LHCN-M2 (cell line): Measurements from ENCODE around the gene HLA-DPA1. TPM values are rescaled to one million over a fixed set of nuclear protein-coding genes. Genes with fewer than 3 reads are reported as not detected.
A peak's percentile ranks its signal among the peaks of the same experiment; 100 is the strongest.

Source experiments
- DNase-seq: peaks from one replicate; pipeline ENCODE4 v3.0.0-alpha.2; 2012; ENCODE audit warnings: low read depth
- total RNA-seq: library from RNA; depleted of rRNA; stranded (reverse); fragments of >200 nt; gene quantifications from 2 replicates; pipeline ENCODE4 v1.2.3, GENCODE V29; 2014; rRNA removed

Gene HLA-DPA1
- total RNA-seq, 1 experiment from 2014 or later = 0.86 TPM

DNA sequence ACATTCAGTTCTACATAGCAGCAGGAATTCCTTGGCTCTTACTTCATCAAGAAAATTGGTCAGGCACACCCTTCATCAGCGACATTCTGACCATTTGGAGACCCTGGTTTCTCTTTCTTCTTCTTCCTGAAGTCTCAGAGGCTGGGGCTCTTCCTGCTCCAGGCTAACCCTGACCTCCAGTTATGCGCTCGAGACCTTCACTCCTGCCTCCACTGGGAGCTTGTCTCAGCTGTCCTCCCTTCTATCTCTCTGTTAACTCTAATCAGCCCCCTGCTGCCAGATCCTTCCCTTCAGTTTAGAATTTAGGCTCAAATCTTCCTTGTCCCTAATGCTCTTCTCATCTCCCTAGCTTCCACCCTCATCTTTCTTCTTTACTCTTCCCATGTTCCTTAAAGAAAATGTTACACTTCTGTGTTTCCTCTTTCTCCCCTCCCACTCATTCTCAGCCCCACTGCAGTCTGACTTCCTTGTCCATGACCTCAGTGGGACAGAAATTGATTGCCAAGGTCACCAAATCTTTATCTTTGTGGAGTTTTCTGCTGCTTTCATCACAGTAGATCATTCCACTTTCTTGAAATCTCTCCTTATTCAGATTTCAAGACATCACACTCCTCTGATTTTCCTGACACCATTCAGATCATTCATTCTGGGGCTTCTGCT is 55.6 kb downstream of the HLA-DPA1 start:
- DNase-seq = no peak

DNA sequence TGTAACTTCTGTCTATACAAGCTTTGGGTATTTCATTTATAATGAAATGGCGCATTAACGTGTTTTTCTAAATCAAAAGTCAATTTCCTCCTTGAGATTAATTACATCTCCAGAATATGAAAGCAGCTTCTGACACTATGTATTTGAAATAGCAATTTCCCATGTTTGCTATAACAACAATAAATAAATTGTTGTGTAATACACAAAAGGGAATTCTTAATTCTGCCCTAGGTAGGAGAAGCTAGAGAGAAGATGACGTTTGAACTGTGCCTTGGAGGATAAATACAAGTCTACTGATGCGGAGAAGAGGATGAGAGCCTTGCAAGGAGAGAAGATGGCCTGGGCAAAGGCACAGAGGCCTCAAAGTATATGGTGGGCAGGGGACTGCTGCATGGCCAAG is 56.4 kb downstream of the HLA-DPA1 start:
- no peak for DNase-seq

DNA sequence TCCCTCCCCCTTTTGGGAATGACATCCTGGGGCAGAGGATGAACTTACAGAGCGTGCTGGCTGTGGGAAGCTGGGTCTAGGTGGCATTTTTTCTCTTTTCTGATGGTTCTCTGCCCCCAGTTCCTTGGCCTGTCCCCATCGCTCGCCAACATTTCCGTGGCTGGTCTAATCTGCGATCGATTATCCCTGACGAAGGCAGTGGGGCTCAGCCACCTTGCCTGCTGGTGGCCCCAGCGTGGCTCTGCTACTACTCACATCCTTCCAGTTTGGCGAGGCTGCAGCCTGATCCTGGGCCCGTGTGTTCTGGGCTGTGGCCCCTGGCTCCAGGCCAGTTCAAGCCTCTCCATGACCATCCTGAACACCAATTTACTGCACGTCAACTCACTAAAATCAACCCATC is 57.7 kb downstream of the HLA-DPA1 start:
- DNase-seq = no peak

- DNase-seq = peak; percentile 75
Observed at GRCh38 chr6:33014841-33015634, 58.4 kb downstream of the HLA-DPA1 start.

Other genes with a start within 250 kb of the HLA-DPA1 start
- gene TAP2, start 234.9 kb downstream of the HLA-DPA1 start, total RNA-seq = 6.1 and 6.7 TPM in 2 replicates
- gene PSMB8, start 229.6 kb downstream of the HLA-DPA1 start, total RNA-seq = 39.8 and 55.6 TPM in 2 replicates
- 50.1 and 56.2 TPM in 2 replicates for gene TAP1, start 219.9 kb downstream of the HLA-DPA1 start, total RNA-seq
- 9.0 and 20.0 TPM in 2 replicates for gene PSMB9, start 219.5 kb downstream of the HLA-DPA1 start, total RNA-seq
- 0.38 TPM in 1 of 2 replicates, not detected in the other for gene HLA-DMB, start 132.6 kb downstream of the HLA-DPA1 start, total RNA-seq
- 1.9 and 4.0 TPM in 2 replicates for gene HLA-DMA, start 120.6 kb downstream of the HLA-DPA1 start, total RNA-seq
- gene BRD2, start 105.1 kb downstream of the HLA-DPA1 start, total RNA-seq = 113 and 125 TPM in 2 replicates
- gene HLA-DOA, start 64.1 kb downstream of the HLA-DPA1 start, total RNA-seq = 0.06 and 0.23 TPM in 2 replicates
- 1.0 and 3.8 TPM in 2 replicates for gene HLA-DPB1, start 2.3 kb upstream of the HLA-DPA1 start, total RNA-seq
- gene COL11A2, start 118.8 kb upstream of the HLA-DPA1 start, total RNA-seq = 0.96 and 1.1 TPM in 2 replicates
- 17.4 and 23.0 TPM in 2 replicates for gene RXRB, start 127.0 kb upstream of the HLA-DPA1 start, total RNA-seq
- 91.9 and 104 TPM in 2 replicates for gene SLC39A7, start 127.2 kb upstream of the HLA-DPA1 start, total RNA-seq
- 7.9 and 9.1 TPM in 2 replicates for gene HSD17B8, start 131.0 kb upstream of the HLA-DPA1 start, total RNA-seq
- gene RING1, start 134.9 kb upstream of the HLA-DPA1 start, total RNA-seq = 17.4 and 22.2 TPM in 2 replicates
- gene VPS52, start 198.2 kb upstream of the HLA-DPA1 start, total RNA-seq = 40.0 and 51.0 TPM in 2 replicates
- 2,111 and 2,414 TPM in 2 replicates for gene RPS18, start 198.4 kb upstream of the HLA-DPA1 start, total RNA-seq
- 0.06 and 0.19 TPM in 2 replicates for gene B3GALT4, start 203.5 kb upstream of the HLA-DPA1 start, total RNA-seq
- 83.7 and 98.3 TPM in 2 replicates for gene WDR46, start 215.6 kb upstream of the HLA-DPA1 start, total RNA-seq
- 67.6 and 82.1 TPM in 2 replicates for gene PFDN6, start 216.0 kb upstream of the HLA-DPA1 start, total RNA-seq
- 20.6 and 24.4 TPM in 2 replicates for gene RGL2, start 225.3 kb upstream of the HLA-DPA1 start, total RNA-seq
- 44.9 and 57.9 TPM in 2 replicates for gene TAPBP, start 240.4 kb upstream of the HLA-DPA1 start, total RNA-seq
- 10.1 and 15.0 TPM in 2 replicates for gene ZBTB22, start 244.1 kb upstream of the HLA-DPA1 start, total RNA-seq
- 51.6 and 64.3 TPM in 2 replicates for gene DAXX, start 249.3 kb upstream of the HLA-DPA1 start, total RNA-seq